Caco-2 (cell line): ENCODE results near the gene DAND5. TPM values are rescaled to one million over a fixed set of nuclear protein-coding genes. Genes with fewer than 3 reads are reported as not detected.

ENCODE experiments used
- BruUV-seq: library from RNA; stranded (reverse); fragments of 400-500 nt; replicated peaks from 2 replicates; lab custom pipeline; 2021; lab: Mats Ljungman, UMichigan
- CTCF ChIA-PET: fragments of 300-600 bp; sonication (Branson Sonifier 250); formaldehyde crosslinking; loops from one replicate; lab custom pipeline; 2022; ENCODE audit warnings: antibody characterized with exemption; lab: Charles Lee
- POLR2A ChIA-PET: fragments of 300-600 bp; sonication (Branson Sonifier 250); formaldehyde crosslinking; loops from one replicate; lab custom pipeline; 2022; ENCODE audit warnings: antibody characterized with exemption; lab: Charles Lee
- DNase-seq, 2 experiments: peaks; one replicate each; pipeline versions ENCODE4 v3.0.0 to v3.0.0-alpha.2; 2020 to 2022
- H3K27me3 ChIP-seq: replicated peaks from 2 replicates; pipeline ENCODE4 v1.6.0; 2011; ENCODE audit warnings: low read length; ENCODE audit not compliant: control insufficient read depth, insufficient read depth
- H3K36me3 ChIP-seq: 2 replicates; pipeline ENCODE4 v1.5.1; 2011; ENCODE audit warnings: low read length; ENCODE audit not compliant: control insufficient read depth, insufficient read depth
- H3K4me1 ChIP-seq: fragments of 250-450 bp; sonication (Bioruptor Pico); 2 replicates; pipeline ENCODE4 v1.5.1; 2020; ENCODE audit warnings: mild to moderate bottlenecking
- H3K4me3 ChIP-seq: 2 replicates; pipeline ENCODE4 v1.5.1; 2011; ENCODE audit warnings: low read depth, mild to moderate bottlenecking, control low read depth, low read length
- H3K9me3 ChIP-seq: fragments of 250-450 bp; sonication (Bioruptor Pico); 2 replicates; pipeline ENCODE4 v1.5.1; 2020; ENCODE audit warnings: mild to moderate bottlenecking, moderate library complexity
- H3K27ac Mint-ChIP-seq: one replicate; pipeline ENCODE4 v1.8.0; 2022; ENCODE audit warnings: mixed read lengths; ENCODE audit not compliant: unreplicated experiment
- H3K27me3 Mint-ChIP-seq: one replicate; pipeline ENCODE4 v1.8.0; 2022; ENCODE audit warnings: mixed read lengths; ENCODE audit not compliant: insufficient read depth, unreplicated experiment
- H3K36me3 Mint-ChIP-seq: one replicate; pipeline ENCODE4 v1.8.0; 2022; ENCODE audit warnings: mild to moderate bottlenecking, mixed read lengths; ENCODE audit not compliant: insufficient read depth, unreplicated experiment
- H3K4me1 Mint-ChIP-seq: one replicate; pipeline ENCODE4 v1.8.0; 2022; ENCODE audit warnings: low read depth, mixed read lengths; ENCODE audit not compliant: unreplicated experiment
- H3K4me3 Mint-ChIP-seq: one replicate; pipeline ENCODE4 v1.8.0; 2022; ENCODE audit warnings: mild to moderate bottlenecking, moderate library complexity, mixed read lengths; ENCODE audit not compliant: unreplicated experiment
- H3K9me3 Mint-ChIP-seq: one replicate; pipeline ENCODE4 v1.8.0; 2022; ENCODE audit warnings: mixed read lengths; ENCODE audit not compliant: unreplicated experiment
- intact Hi-C: fragments of 100-400 bp; cut with micrococcal nuclease; formaldehyde crosslinking; loops from one replicate; pipeline ENCODE4 v1.10.0; 2022; ENCODE audit not compliant: unreplicated experiment
- total RNA-seq: library from RNA; stranded (reverse); gene quantifications from 2 replicates; pipeline ENCODE4 v1.2.3, GENCODE V29; 2022
- TF ChIP-seq, protein P1 (sequence below), 2 experiments: fragments of 200-600 bp in 1 of 2; IDR thresholded peaks; 1 replicate in 1 of 2; 2 replicates in 1 of 2; pipeline versions ENCODE4 v1.5.1 to v1.8.0; 2011 to 2022; ENCODE audit warnings: antibody characterized with exemption in 1 of 2, control low read depth in 1 of 2, inconsistent platforms in 1 of 2, low read depth in 1 of 2, low read length in 1 of 2, mild to moderate bottlenecking in 1 of 2, moderate library complexity in 1 of 2; ENCODE audit not compliant: insufficient read depth in 1 of 2, severe bottlenecking in 1 of 2, unreplicated experiment in 1 of 2

The DAND5 gene
- total RNA-seq, 1 experiment from 2014 or later: not detected

DNA sequence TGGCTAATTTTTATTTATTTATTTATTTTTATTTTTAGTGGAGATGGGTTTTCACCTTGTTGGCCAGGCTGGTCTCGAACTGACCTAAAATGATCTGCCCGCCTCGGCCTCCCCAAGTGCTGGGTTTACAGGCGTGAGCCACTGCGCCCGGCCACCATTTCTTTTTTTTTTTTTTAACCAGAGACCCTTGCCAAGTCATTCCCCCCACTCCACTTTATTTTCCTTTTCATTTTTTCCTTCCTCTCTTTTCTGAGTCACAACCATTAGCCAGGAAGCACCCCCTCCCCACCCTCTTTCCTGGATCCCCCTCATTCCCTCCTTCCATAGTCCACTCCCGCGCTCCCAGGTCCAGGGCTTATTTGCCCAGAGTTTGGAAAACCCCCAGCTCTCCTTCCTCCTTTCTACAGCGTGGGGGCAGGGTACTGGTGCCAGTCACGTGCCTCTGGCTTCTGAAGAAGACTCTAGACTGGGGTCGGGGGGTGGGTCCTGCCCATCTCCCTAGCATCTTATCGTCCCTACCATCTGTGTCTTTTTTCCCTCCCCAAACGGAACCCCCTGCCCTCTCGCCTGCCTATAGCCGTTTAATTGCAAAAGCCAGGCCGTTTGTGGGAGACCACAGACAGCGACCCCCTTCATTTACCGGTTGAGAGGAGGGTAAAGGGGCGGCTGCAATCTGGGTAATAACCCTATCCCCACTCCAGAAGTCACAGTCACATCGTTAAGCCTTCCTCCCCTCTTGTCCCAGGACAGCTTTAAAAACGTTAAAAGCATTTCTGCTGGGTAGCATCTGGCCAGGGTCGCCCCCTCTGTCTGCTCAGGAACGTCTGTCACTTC is 32.1 kb upstream of the DAND5 start:
- Mint-ChIP-seq H3K4me1 (peaks cover 21% of the 10 kb centered on the region), H3K27me3 (peaks cover 3% of the 10 kb centered on the region), H3K27ac (peak overlapping the region; percentile 97), H3K4me3 (peak overlapping the region; percentile 97), H3K9me3 (no peaks in the 10 kb centered on the region), H3K36me3 (peaks cover 64% of the 10 kb centered on the region)
- intact Hi-C loops: no loop called here
- no TSS peak for BruUV-seq
- Histone ChIP-seq H3K4me3 (peak overlapping the region; percentile 49), H3K4me1 (peaks cover 26% of the 10 kb centered on the region; the same call in 1 of the 2 replicates), H3K9me3 (no peaks in the 10 kb centered on the region), H3K36me3 (peaks cover 14% of the 10 kb centered on the region), H3K27me3 (no peaks in the 10 kb centered on the region)
- POLR2A ChIA-PET: interaction anchor here (0.5 to 1.2 kb wide), 4 partner anchors 9 to 46 kb away, joined by 3 to 14 read pairs (median 4); partner anchors contain the start of genes GCDH and SYCE2
- TF ChIP-seq, protein P1, sequence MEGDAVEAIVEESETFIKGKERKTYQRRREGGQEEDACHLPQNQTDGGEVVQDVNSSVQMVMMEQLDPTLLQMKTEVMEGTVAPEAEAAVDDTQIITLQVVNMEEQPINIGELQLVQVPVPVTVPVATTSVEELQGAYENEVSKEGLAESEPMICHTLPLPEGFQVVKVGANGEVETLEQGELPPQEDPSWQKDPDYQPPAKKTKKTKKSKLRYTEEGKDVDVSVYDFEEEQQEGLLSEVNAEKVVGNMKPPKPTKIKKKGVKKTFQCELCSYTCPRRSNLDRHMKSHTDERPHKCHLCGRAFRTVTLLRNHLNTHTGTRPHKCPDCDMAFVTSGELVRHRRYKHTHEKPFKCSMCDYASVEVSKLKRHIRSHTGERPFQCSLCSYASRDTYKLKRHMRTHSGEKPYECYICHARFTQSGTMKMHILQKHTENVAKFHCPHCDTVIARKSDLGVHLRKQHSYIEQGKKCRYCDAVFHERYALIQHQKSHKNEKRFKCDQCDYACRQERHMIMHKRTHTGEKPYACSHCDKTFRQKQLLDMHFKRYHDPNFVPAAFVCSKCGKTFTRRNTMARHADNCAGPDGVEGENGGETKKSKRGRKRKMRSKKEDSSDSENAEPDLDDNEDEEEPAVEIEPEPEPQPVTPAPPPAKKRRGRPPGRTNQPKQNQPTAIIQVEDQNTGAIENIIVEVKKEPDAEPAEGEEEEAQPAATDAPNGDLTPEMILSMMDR (IDR thresholded peaks at IDR 0.05; ENCODE audit: insufficient read depth in 1 of 2, low read depth in 1 of 2, low read length in 1 of 2, severe bottlenecking in 1 of 2, unreplicated experiment in 1 of 2): no peak
- CTCF ChIA-PET: interaction anchor here (0.6 to 1.5 kb wide), 2 partner anchors 28 to 124 kb away, joined by 4 to 5 read pairs; no protein-coding TSS in a partner anchor
- no peak for DNase-seq

- peak; percentile 99 for DNase-seq
- H3K9me3 Mint-ChIP-seq: no peaks in the 10 kb centered on the region
- H3K9me3 ChIP-seq: no peaks in the 10 kb centered on the region
- POLR2A ChIA-PET: interaction anchor here (0.9 to 1.2 kb wide), 3 partner anchors 8 to 47 kb away, joined by 3 to 14 read pairs (median 5); partner anchors contain the start of gene SYCE2
- no peaks in the 10 kb centered on the region for H3K27me3 ChIP-seq
- CTCF ChIA-PET: interaction anchor here (1.5 kb wide), 1 partner anchor 27 kb away, joined by 5 read pairs; no protein-coding TSS in a partner anchor
- peaks cover 12% of the 10 kb centered on the region for H3K4me1 Mint-ChIP-seq
- peaks cover 64% of the 10 kb centered on the region for H3K36me3 Mint-ChIP-seq
- H3K36me3 ChIP-seq: peaks cover 14% of the 10 kb centered on the region
- TF ChIP-seq, protein P1 (IDR thresholded peaks at IDR 0.05; ENCODE audit: insufficient read depth in 1 of 2, low read depth in 1 of 2, low read length in 1 of 2, severe bottlenecking in 1 of 2, unreplicated experiment in 1 of 2): no peak
- H3K27me3 Mint-ChIP-seq: peaks cover 3% of the 10 kb centered on the region
- peak within 1 kb of the TSS; percentile 100 for H3K4me3 ChIP-seq
- peaks cover 23% of the 10 kb centered on the region; the same call in 1 of the 2 replicates for H3K4me1 ChIP-seq
- H3K27ac Mint-ChIP-seq: peak within 1 kb of the TSS; percentile 97
- peak within 1 kb of the TSS; percentile 97 for H3K4me3 Mint-ChIP-seq
- intact Hi-C loops: loop anchor here (1.0 kb wide), 1 partner anchor 19 kb away; the partner anchor contains the start of gene SYCE2
- no TSS peak for BruUV-seq
Measured at GRCh38 chr19:12937927-12938778, 31.2 kb upstream of the DAND5 start, which contains the start of gene CALR. TSS of gene CALR (plus strand) at chr19:12938609. CDS start at chr19:12938680, 71 bp downstream.
